ENCODE results near the gene LCLAT1. TPM values are rescaled to one million over a fixed set of nuclear protein-coding genes. Genes with fewer than 3 reads are reported as not detected.

LCLAT1 gene
- total RNA-seq, 1 experiment from 2014 or later, result 18.5 TPM

GRCh38 chr2:30514848-30515435, 67.9 kb downstream of the LCLAT1 start:
- peak; percentile 9 for DNase-seq (ENCODE audit: low read depth)

GRCh38 chr2:30516166-30516565, 69.1 kb downstream of the LCLAT1 start:
- DNase-seq (ENCODE audit: low read depth), result no peak

- no peak for DNase-seq (ENCODE audit: low read depth)
These were observed 72.8 kb downstream of the LCLAT1 start for GRCh38 chr2:30519796-30520195.

- DNase-seq (ENCODE audit: low read depth), result no peak
These were observed 75.4 kb downstream of the LCLAT1 start for GRCh38 chr2:30522421-30522820.

GRCh38 chr2:30527411-30527810, 80.4 kb downstream of the LCLAT1 start:
- DNase-seq (ENCODE audit: low read depth), result no peak

- no peak for DNase-seq (ENCODE audit: low read depth)
These were observed 80.8 kb downstream of the LCLAT1 start for GRCh38 chr2:30527859-30528258.

GRCh38 chr2:30530346-30530745, 83.3 kb downstream of the LCLAT1 start:
- DNase-seq (ENCODE audit: low read depth), result no peak

- DNase-seq (ENCODE audit: low read depth), result no peak
These were observed 94.6 kb downstream of the LCLAT1 start for GRCh38 chr2:30541680-30542079.

GRCh38 chr2:30545875-30546274, 98.8 kb downstream of the LCLAT1 start:
- no peak for DNase-seq (ENCODE audit: low read depth)

GRCh38 chr2:30548386-30548785, 101.3 kb downstream of the LCLAT1 start:
- DNase-seq (ENCODE audit: low read depth), result no peak

GRCh38 chr2:30549096-30549495, 102.0 kb downstream of the LCLAT1 start:
- DNase-seq (ENCODE audit: low read depth), result no peak

- no peak for DNase-seq (ENCODE audit: low read depth)
These were observed 112.7 kb downstream of the LCLAT1 start for GRCh38 chr2:30559544-30560275.

GRCh38 chr2:30561349-30561748, 114.3 kb downstream of the LCLAT1 start:
- DNase-seq (ENCODE audit: low read depth), result no peak

GRCh38 chr2:30565851-30566358, 118.9 kb downstream of the LCLAT1 start:
- DNase-seq (ENCODE audit: low read depth), result peak; percentile 2

GRCh38 chr2:30566631-30567030, 119.6 kb downstream of the LCLAT1 start:
- no peak for DNase-seq (ENCODE audit: low read depth)

GRCh38 chr2:30567317-30567716, 120.3 kb downstream of the LCLAT1 start:
- no peak for DNase-seq (ENCODE audit: low read depth)

- no peak for DNase-seq (ENCODE audit: low read depth)
These were observed 122.9 kb downstream of the LCLAT1 start for GRCh38 chr2:30569946-30570345.

- DNase-seq (ENCODE audit: low read depth), result no peak
These were observed 130.1 kb downstream of the LCLAT1 start for GRCh38 chr2:30577151-30577550.

- DNase-seq (ENCODE audit: low read depth), result no peak
These were observed 133.3 kb downstream of the LCLAT1 start for GRCh38 chr2:30580391-30580790.

- no peak for DNase-seq (ENCODE audit: low read depth)
These were observed 135.5 kb downstream of the LCLAT1 start for GRCh38 chr2:30582521-30582920.

- no peak for DNase-seq (ENCODE audit: low read depth)
These were observed 136.2 kb downstream of the LCLAT1 start for GRCh38 chr2:30583204-30583749.

GRCh38 chr2:30584116-30584515, 137.1 kb downstream of the LCLAT1 start:
- no peak for DNase-seq (ENCODE audit: low read depth)

- DNase-seq (ENCODE audit: low read depth), result no peak
These were observed 141.9 kb downstream of the LCLAT1 start for GRCh38 chr2:30588994-30589393.
